GM18520 (cell line): ENCODE data around the gene MBOAT1.
"Not testable (repeated sequence)": the region's sequence is repeated elsewhere in the genome, so short reads cannot be mapped to it uniquely, and the experiment has no call there.

Experiments used
- ATAC-seq: cut with Tn5 transposase; IDR thresholded peaks from one replicate; pipeline ENCODE4 v1.9.1; 2021; ENCODE audit not compliant: unreplicated experiment

MBOAT1 gene

DNA sequence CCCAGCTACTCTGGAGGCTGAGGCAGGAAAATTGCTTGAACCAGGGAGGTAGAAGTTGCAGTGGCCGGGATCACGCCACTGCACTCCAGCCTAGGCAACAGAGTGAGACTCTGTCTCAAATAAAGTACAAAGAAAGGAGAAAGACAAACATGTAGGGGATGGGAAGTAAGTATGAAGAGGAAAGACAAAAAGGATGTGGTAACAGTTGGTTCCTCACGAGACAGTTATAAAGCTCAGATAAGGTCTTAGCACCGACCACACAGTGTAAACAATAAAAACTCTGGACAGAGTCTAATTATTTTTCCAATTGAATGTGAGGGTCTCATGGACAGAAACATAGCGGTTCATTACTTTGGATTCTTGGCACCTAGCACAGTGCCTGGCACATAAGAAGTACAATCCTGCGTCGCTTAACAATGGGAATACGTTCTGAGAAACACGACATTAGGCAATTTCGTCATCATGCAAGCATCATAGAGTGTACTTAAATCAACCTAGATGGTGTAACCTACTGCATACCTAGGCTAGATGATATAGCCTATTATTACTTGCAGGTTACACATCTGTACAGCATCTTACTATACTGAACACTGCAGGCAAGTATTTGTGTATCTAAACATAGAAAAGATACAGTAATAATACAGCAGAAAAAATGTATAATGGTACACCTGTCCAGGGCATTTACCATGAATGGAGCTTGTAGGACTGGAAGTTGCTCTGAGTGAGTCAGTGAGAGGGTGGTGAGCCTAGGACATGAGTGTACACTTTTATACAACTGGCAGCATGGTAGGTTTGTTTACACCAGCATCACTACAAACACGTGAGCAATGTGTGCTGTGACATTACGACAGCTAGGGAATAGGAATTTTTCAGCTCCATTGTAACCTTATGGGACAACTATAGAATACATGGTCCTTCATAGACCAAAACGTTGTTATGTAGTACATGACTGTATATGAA, 38.2 kb downstream of the MBOAT1 start:
- ATAC-seq = no peak

DNA sequence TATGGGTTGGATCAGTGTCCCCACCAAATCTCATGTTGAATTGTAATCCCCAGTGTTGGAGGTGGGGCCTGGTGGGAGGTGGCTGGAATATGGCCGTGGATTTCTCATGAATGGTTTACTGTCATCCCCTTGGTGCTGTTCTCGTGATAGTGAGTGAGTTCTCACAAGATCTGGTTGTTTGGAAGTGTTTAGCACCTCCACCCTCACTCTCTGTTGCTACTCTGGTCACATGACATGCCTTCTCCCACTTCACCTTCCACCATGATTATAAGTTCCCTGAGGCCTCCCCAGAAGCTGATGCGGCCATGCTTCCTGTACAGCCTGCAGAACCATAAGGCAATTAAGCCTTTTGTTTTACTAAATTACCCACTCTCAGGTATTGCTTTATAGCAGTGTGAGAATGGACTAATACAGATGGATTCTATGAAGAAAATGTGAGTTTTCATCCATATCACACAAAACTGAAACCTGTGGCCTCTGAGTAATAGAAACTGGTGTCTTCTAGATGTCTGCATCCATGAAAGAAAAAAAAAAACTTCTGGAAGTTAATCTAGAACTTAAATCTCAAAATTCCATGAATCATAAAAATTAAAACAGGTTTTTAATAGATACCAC, 39.3 kb downstream of the MBOAT1 start:
- no peak for ATAC-seq

DNA sequence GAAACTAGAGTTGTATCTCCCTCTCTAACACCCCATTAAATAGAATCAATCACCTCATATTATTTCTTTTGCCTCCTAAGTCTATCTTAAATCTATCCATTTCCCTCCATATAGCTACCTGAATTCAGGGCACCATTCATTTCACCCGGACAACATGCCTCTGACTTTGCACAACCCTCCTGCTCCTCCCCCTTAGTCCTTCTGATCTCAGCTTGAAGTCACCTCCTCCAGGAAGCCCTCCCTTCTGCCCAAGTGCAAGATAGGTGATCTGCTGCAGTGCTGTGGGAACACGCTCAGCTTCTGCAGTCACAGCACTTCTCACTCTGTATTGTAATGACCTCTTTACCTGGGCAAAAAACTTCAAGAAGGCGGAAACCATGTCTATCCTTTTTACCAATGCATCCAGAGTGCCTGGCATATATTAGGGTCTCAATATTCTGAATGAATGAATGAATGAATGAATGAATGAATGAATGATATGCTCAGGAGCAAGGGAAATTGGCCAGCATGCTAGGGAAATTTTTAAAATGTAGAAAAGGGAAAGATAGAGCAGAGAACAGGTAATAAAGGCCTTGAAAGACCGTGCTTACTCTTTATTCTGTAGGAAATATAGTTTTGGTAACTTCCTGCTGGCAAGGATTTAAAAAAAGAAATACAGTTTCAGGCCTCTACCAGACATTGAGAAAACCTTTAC, 41.7 kb downstream of the MBOAT1 start:
- ATAC-seq = no peak

DNA sequence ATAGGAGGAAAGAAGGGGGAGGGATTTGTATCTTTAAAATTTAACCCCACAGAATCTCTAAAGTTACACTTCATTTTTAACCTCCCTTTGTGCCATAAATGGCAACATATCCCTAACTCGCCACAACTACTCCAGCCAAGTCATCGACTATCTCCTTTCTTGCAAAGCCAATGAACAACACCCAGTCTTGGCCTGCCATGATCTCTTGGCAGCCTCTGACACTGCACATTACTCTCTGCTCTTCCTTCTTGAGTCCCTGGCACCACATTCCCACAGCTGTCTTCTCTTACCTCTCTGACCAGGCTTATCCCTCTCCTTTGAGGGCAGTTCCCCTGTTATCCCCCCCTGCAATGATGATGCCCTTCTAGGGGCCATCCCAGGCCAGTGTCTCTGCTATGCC, 42.5 kb downstream of the MBOAT1 start:
- ATAC-seq = no peak

DNA sequence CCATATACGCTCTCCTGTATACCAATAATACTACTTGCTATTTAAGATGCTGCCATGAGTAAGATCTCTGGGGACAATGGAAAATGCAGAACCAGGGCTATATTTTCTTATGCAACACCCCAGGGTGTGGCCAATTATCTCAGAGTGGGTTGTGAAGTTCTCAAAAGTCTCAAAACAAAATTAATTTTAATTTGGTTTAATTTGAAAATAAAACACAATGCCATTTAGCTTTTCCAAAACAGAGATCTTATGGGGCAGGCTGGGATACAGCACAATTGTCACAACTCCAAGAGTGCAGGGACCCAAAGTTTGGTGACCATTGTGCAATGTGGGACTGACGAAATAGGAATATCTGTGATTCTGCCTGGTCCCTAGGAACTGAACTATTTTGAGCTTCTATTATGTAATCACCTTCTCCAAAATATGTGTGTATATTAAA, 43.1 kb downstream of the MBOAT1 start:
- ATAC-seq = no peak

DNA sequence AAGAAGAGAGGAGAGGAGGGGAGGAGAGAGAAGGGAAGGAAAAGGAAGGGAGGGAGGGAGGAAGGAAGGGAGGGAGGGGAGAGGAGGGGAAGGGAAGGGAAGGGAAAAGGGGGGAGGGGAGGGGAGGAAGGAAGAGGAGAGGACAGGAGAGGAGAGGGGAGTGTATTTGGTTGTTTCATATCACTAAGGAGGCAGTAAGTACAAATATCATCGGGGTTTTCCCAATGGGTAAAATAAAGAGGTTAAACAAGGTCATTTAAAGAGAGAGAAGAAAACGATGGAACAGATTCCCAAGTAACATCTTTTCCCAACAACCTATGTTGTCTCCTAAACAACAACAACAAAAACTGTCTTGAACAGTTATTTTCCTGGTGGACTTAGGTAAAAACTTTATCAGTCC, 43.6 kb downstream of the MBOAT1 start:
- no peak for ATAC-seq

DNA sequence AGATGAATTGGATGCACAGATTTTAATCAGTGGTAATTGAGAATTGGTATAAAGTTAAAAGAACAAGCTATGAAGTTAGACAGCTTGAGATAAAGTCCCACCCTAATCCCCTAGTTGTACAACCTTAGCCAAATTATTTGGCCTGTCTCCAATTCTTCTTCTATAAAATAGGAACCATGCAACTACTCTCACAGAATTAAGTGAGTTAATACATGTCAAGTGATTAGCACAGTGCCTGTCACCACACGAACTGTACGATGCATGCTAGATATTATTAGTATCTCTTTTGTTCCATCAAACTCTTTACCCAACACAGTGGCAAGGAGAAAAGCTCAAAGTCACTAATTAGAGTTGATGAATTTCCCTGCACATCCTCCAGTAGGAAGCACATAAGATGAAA, 44.7 kb downstream of the MBOAT1 start:
- no peak for ATAC-seq

DNA sequence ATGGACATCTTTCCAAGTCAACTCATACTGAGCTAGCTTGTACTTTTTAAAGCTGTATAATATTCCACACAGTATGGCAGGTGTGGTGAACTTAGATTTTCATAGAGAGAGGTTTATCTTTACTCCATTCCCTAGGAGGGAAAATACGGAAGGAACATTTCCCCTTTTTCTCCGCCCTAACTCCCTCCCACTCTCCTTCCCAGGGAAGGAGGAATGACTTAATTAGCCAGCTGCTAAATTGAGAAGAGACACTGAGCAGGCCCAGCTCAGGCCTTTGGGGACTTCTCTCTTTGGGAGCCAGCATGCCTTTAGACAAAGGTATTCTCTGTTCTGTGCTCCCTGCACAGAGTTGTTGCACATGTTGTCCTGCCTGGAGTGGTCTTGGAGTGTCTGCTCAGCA, 46.1 kb downstream of the MBOAT1 start:
- no peak for ATAC-seq

DNA sequence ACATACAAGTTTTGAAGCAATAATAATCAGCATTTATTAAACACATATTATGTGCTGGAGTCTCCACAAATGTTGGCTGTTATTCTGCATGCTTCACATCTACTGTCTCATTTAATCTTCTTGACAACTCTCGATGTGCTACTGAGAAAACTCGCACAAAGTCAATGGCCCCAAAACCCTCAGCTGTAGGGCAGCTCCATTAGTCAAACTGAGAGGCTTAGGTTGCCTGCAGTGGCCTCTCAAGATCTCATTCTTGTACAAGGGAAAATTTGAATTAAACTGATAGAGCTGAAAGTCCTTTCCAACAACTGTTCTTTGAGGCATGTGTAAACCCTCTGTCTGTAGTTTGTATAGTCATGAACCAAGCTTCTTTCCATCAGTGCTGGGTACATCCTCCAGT, 49.8 kb downstream of the MBOAT1 start:
- ATAC-seq = no peak

DNA sequence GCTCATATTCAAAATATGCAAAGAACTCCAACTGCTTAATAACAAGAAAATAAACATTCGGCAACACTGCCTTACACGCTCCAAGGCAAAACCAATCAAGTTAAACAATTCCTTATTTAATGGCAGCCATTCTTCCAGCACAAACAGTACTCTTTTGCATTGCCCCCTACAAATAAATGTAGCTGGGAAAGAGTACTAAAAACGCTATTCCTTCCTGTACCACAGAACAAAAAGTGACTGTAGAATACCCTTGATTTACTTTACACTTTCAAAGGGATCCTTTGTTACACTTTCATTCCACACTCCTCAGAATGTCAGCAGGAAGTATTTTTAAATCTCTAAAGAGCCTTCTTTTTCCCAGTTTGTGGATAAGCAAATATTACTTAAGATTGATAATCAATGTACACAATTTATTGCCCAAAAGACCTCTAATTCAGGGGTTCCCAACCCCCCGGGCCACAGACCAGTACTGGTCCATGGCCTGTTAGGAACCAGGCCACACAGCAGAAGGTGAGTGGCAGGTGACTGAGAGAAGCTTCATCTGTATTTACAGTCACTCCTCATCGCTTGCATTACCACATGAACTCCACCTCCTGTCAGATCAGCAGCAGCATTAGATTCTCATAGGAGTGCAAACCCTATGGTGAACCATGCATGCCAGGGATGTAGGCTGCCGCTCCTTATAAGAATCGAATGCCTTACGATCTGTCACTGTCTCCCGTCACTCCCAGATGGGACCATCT, 51.6 kb downstream of the MBOAT1 start:
- ATAC-seq = no peak

DNA sequence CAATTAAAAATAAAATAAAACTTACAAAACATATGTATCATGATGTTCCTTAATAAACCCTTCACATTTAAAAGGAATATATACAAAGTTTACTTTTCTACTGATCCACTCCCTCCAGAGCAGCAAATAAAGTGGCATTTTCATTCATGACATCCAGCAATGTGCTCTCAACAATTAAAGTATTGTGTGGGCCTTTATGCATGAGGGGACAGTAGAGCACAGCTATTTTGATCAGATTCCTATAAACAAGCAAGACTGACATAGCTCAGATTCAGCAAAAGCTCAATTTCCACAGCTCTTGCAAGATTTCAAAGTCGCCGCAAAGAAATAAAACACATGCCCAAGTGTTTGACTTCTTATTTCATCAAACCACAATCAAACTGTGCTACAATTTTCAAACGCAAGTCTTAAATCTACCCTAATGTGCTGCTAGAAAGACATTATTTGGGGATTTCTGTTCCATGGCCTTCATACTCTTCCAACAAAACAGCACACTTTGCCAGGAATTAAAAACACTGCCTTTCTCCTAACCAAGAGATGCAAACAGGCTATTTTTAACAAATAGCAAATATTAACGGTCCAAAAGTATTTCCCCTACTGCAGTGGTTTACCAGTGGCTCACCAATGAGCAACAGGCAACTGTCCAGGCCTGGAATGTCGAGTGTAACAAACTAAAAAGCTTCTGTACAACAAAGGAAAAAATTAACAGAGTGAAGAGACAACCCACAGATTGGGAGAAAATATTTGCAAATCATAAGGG, 52.3 kb downstream of the MBOAT1 start:
- no peak for ATAC-seq

DNA sequence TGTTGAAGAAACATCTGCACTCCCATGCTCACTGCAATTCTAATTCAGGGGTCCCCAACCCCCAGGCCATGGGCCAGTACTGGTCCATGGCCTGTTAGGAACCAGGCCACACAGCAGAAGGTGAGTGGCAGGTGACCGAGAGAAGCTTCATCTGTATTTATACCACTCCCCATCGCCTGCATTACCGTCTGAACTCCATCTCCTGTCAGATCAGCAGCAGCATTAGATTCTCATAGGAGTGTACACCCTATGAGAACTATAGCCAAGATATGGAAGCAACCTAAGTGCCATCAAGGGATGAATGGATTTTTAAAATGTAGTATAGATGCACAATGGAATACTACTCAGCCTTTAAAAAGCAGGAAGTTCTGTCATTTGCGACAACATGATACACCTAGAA, 53.2 kb downstream of the MBOAT1 start:
- no peak for ATAC-seq

DNA sequence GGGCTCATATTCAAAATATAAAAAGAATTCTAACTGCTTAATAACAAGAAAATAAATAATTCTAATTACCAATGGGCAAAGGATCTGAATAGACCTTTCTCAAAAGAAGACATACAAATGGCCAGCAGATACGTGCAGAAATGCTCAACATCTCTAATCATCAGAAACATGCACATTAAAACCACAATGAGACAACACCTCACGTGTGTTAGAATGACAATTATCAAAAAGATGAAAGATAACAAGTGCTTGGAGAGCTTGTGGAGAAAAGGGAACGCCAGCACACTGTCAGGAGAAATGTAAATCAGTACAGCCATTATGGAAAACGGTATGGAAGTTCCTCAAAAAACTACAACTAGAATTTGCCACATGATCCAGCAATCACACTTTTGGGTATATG, 53.6 kb downstream of the MBOAT1 start:
- no peak for ATAC-seq

DNA sequence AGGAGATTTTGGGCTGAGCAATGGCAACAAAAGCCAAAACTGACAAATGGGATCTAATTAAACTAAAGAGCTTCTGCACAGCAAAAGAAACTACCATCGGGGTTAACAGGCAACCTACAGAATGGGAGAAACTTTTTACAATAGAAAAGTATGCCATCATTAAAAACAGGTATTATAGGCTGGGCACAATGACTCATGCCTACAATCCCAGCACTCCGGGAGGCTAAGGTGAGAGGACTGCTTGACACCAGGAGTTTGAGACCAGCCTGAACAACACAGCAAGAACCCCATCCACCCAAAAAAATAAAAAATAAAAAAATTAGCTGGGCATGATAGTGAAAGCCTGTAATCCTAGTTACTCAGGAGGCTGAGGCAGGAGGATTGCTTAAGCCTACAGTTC, 55.4 kb downstream of the MBOAT1 start:
- no peak for ATAC-seq

DNA sequence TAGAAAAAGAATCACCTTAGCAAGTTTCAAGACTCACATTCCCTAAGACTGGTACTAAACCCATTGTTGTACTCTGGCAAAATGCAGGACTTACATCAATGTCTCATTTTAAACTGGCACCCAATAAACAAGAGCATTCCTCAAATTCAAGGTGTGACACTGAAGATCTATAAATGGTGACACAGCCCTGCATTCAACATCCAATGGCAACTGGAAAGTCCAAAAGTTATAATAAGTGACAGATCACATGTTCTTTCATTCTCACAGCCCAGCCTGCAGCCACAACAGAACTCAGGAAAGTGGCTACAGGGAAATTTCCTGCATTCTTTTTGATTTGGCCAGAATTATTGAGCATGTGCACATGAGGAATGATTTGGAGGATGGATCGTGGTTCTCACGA, 57.5 kb downstream of the MBOAT1 start:
- no peak for ATAC-seq

DNA sequence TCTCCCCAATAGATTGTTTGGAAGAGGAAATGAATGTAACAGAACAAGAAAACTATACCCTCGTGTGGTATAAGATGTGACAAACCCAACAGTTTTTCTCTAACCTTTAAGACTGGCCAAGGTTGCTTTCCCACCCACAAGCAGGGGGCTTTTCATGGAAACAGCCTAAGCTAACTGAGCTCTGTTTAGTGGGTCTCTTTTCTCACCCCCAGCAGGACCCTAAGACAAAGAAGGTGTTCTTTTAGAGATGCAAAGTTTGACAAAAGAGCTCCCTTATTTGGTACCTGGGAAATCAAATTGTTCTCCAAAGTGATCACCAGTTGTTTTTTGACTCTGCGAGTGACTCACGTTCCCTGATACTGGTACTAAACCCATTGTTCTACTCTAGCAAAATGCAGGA, 59.1 kb downstream of the MBOAT1 start:
- ATAC-seq = no peak

DNA sequence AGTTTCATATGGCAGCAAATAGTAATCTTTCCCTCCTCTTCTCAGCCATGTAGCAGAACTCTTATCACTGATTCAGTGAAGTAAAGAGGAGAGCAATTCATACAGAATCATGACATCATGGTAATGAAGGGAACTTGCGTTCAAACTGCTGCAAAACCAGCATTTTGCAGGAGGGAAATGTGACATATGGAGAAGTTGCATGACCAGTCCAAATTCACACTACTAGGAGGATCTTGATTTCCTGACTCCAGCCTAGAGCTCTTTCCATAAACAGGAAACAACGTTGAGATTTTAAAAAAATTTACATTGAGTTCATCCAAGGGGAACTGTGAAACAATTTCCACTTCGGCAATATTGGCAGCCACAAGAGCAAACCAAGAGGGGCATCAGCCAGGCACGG, 63.8 kb downstream of the MBOAT1 start:
- ATAC-seq = no peak

DNA sequence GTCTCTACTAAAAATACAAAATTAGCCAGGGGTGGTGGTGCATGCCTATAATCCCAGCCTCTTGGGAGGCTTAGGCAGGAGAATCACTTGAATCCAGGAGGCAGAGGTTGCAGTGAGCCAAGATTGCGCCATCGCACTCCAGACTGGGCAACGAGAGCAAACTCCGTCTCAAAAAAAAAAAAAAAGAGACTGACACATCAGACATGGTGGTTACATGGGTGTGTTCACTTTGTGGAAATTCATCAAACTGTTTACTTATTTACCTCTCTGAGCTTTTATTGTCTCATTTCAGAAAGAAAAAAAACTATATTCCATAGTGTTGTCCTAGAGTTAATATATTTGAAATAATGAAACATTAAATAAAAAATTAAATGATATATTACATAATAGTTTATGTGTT, 64.8 kb downstream of the MBOAT1 start:
- no peak for ATAC-seq

DNA sequence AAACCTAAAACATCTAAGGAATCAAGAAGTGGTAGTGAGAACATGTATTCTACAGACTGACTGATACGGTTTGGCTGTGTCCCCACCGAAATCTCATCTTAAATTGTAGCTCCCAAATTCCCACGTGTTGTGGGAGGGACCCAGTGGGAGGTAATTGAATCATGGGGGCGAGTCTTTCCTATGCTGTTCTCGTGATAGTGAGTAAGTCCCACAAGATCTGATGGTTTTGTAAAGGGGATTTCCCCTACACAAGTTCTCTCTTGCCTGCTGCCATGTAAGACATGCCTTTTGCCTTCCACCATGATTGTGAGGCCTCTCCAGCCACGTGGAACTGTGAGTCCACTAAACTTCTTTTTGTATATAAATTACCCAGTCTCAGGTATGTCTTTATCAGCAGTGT, 65.4 kb downstream of the MBOAT1 start:
- not testable (repeated sequence) for ATAC-seq

DNA sequence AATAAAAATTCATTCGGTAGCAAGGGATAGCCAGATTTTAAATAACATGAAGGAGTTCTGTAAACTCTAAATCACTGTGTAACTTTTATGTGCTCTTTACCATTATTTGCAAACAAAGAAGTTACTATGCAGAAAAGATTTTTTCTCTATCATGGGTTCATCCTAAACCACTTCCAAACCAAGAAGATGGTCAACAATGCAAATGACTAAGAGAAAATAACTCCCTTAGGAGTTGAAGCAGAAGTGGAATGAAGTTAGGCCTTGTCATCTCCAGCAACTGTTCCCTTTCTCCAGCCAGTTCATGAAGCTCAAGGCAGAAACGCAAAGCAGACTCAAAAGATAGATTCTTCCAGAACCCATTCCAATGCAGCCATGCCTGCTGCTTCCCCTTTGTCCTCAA, 66.0 kb downstream of the MBOAT1 start:
- no peak for ATAC-seq
